Measurements from ENCODE around the gene ZBTB22.

- TF ChIP-seq CTCF (IDR thresholded peaks at IDR 0.05) (no peak), POLR2A (IDR thresholded peaks at IDR 0.05) (no peak)
Measured at GRCh38 chr6:33343953-33344611, 26.5 kb upstream of the ZBTB22 start.
